HG02763 (cell line): ENCODE data around the gene ID3.

ENCODE experiments used
- ATAC-seq: cut with Tn5 transposase; IDR thresholded peaks from one replicate; pipeline ENCODE4 v1.9.1; 2021; ENCODE audit warnings: mild to moderate bottlenecking, moderate library complexity; ENCODE audit not compliant: unreplicated experiment

Gene ID3

GRCh38 chr1:23566304-23566703 is 7.0 kb upstream of the ID3 start:
- ATAC-seq, result no peak

GRCh38 chr1:23565776-23566175 is 6.5 kb upstream of the ID3 start:
- no peak for ATAC-seq

GRCh38 chr1:23564529-23565122 is 5.3 kb upstream of the ID3 start:
- ATAC-seq, result no peak

- ATAC-seq, result no peak
These were observed 4.6 kb upstream of the ID3 start for GRCh38 chr1:23563755-23564374.

GRCh38 chr1:23563003-23563402 is 3.7 kb upstream of the ID3 start:
- no peak for ATAC-seq

GRCh38 chr1:23562137-23562876 is 3.0 kb upstream of the ID3 start:
- ATAC-seq, result no peak

- ATAC-seq, result no peak
These were observed 2.5 kb upstream of the ID3 start for GRCh38 chr1:23561813-23562100.

GRCh38 chr1:23561076-23561812 is 1.9 kb upstream of the ID3 start:
- ATAC-seq, result no peak

- no peak for ATAC-seq
These were observed 862 bp upstream of the ID3 start for GRCh38 chr1:23559985-23560741.

GRCh38 chr1:23558872-23559135 is 497 bp downstream of the ID3 start:
- ATAC-seq, result no peak

GRCh38 chr1:23558140-23558871 is 995 bp downstream of the ID3 start:
- ATAC-seq, result no peak

GRCh38 chr1:23557471-23558124 is 1.7 kb downstream of the ID3 start:
- ATAC-seq, result no peak

GRCh38 chr1:23556635-23557470 is 2.4 kb downstream of the ID3 start:
- ATAC-seq, result no peak

- no peak for ATAC-seq
These were observed 3.2 kb downstream of the ID3 start for GRCh38 chr1:23555986-23556634.

- ATAC-seq, result no peak
These were observed 3.9 kb downstream of the ID3 start for GRCh38 chr1:23555270-23555985.

- peak; percentile 56 for ATAC-seq
These were observed 4.6 kb downstream of the ID3 start for GRCh38 chr1:23554481-23555269.

- no peak for ATAC-seq
These were observed 5.2 kb downstream of the ID3 start for GRCh38 chr1:23554127-23554480.
